ENCODE results near the gene KLHL2.

KLHL2 gene

DNA sequence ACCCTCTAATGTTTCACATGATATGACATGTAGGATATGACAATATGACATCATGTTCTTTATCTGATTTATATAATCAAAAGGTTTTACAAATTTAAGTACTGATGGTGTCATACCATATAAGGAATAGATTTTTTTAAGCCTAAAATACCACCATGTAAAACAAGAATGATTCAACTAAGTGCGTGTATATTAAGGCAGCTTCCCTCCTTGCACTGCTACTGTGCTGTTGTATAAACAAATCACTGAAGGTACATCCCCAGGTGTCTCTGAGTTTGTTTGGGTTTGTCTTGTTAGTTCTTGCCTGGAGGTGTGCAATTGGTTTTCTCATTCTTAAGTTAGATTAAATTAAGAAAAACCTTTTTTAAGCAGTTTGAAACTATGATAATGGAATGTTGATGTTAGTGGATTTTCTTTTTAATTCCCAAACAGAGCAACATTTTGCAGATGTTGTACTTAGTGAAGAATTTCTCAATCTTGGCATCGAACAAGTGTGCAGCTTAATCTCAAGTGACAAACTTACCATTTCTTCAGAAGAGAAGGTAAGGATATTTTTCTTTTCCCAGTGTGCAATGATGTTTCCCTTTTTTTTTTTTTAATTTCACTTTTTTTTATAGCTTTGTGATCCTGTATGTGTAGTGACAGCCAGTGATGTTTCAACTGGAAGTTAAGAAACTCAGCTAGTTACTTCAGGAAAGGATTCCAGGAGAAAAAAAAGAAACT lies 86.7 kb downstream of the KLHL2 start:
- no peak for DNase-seq

DNA sequence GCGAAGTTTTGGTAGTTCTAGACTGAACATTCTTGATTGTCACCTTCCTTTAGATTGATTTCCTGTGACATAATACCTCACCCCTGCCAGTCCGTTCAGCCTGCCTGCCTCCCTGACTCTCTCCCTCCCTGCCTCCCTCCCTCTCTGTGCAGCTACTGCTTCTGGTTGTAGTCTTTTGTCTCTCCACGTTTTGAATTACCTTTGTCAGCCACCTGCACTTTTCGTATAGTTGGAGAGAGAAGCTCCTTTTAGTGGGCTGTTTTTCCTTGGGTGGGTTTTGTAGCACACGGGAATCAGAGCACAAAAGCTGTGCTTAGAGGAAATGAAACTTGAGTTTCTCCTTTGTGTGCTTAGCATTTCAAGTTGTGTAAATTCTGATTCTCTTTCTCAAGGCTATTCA lies 87.5 kb downstream of the KLHL2 start:
- DNase-seq, result no peak

DNA sequence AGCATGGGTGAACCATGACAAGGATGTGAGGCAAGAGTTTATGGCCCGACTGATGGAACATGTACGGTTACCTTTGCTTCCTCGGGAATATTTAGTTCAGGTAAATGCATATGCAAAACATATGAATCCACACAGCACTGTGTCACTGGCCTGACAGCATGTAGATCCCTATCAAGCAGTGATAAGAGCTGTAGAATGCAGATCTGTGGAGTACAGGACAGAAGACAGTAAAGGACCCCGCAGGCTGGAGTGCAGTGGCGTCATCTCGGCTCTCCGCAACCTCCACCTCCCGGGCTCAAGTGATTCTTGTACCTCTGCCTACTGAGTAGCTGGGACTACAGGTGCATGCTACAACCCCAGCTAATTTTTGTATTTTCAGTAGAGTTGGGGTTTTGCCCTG lies 90.3 kb downstream of the KLHL2 start:
- DNase-seq, result no peak

DNA sequence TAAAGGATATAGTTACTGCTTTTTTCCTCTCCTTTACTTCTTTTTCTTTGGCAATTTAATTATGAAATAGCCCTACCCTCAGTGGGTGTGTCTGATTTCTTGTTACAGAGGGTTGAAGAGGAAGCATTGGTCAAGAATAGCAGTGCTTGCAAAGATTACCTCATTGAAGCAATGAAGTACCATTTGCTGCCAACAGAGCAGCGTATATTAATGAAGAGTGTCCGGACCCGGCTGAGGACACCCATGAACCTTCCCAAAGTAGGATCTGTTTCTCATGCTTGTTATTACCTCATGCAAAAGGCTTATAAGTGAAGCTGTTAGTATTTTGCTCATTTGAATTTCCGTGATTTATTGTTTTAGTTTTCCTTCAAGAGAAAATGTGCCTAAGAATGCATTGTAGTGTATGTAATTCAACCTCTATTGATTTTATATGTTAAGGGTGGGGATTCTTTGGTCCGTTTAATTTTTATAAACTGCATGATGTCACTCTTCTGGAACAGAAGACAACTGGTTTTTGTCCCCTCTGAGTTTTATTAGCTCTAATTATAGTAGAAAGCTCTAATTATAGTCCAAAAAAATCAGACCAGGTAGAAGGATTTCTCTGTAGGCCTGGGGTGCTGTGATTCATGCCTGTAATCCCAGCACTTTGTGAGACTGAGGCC lies 92.2 kb downstream of the KLHL2 start:
- no peak for DNase-seq

DNA sequence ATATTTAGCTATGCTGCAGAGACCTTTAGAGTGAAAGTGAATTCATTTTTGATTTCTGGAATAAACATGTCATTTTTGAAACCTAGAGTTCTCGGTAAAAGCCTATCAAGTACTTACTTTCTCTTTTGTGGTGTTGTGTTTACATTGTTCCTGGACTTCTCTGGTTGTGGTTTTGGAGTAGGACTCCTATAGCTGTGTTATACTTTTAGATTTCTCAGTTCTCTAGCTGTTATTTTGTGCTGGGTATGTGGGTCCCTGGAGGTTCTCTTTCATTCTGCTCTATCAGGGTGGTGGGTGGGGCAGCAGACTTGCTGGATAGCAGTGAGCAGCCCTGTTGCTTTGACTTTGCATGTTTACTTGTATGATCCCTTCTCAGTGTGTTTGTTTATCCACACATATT lies 94.5 kb downstream of the KLHL2 start:
- DNase-seq, result no peak

DNA sequence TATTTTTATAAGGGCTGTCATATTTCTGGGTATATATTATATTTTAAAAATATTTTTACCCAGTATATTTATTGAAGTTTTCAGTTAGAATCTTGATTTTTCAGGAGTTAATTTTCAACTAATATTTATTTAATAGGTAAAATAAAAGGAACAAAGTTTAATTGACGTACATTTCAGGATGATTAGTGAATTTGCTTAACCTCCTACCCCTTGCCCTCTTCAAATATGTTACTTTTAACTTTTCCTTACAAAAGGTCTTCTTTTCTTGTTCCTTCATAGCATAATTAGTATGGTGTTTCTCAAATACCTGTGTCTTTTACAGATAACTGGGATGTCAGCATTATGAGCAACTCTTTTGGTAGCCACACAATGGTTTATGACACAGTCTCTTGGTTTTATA lies 95.3 kb downstream of the KLHL2 start:
- no peak for DNase-seq

DNA sequence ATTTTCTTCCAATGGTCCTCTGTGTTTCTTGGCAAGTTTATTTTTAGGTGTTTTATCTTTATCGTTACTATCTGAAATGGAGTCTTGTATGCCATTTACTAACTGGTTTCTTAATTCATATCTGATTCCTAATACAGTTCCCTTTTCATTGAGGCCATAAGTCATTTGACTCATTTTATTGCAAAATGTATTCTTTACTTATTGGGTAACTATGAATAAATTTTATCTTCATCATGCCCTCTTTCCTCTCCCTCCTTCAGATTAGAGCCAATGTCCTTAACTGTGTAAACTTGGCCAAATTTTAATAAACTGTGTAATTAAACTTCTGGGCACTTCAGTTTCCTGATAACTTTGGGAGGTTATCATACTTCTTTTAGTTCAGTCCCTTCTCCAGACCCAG lies 100.8 kb downstream of the KLHL2 start:
- no peak for DNase-seq

DNA sequence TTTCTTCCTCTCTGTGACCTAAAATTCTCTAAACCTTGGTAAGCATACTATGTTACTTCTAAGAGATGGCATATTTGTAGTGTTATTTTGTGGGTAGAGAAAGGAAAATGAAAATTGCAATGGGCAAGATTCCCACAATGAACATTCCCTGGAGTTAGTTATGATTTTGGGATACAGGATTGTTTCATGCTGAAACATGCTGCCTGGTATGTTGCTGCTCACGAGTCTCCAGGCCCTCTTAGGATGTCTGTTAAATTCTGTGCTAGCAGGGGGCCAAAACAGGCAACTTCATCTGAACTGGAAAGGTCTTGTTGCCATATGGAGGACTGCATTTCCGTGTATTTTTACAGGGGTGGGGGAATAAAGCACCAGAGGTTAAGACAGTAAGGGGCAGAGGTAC lies 101.2 kb downstream of the KLHL2 start:
- no peak for DNase-seq

DNA sequence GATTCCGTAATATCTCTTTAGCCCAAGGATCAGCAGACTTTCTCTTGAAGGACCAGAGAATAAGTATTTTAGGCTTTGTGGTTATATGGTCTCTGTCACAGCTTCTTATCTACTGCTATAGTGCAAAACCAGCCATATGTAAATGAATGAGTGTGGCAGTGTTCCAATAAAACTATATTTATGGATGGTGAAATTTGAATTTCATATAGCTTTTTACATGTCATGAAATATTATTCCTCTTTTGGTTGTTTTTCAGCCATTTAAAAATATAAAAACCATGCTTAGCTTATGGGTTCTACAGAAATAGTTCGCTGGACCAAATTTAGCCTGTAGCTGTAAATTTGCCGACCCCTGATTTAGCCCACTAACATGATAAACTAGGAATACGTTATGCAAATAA lies 102.1 kb downstream of the KLHL2 start:
- no peak for DNase-seq

DNA sequence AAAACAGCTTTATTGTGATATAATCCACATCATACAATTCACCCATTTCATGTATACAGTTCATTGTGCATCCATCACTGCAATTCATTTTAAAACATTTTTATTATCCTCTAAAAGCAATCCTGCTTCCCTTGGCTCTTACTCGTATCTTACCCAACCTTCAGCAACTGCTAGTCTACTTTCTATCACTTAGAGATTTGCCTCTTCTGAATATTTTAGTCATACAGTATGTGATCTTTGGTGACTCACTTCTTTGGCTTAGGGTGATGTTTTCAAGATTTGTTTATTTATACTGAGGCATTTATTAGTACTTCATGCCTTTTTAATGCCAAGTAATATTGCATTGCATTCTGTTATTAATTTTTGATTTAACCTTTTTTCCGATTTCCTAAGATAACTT lies 105.1 kb downstream of the KLHL2 start:
- DNase-seq, result no peak

DNA sequence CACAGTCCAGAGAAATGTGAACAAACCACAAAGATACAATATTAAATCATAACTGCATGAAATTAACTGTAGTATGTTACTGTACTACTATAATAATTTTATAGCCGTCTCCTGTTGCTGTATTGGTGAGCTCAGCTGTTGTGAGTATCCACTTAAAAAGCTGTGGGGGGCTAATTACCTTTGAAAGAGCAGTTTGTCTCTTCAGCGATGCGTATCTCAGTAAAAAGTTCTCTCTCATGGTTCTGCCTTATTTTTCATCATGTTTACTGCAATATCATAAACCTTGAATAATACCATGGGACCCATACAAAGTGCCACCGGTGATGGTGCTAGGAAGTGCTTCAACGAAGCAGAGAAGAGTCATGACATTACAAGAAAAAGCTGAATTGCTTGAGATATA lies 111.7 kb downstream of the KLHL2 start:
- no peak for DNase-seq

DNA sequence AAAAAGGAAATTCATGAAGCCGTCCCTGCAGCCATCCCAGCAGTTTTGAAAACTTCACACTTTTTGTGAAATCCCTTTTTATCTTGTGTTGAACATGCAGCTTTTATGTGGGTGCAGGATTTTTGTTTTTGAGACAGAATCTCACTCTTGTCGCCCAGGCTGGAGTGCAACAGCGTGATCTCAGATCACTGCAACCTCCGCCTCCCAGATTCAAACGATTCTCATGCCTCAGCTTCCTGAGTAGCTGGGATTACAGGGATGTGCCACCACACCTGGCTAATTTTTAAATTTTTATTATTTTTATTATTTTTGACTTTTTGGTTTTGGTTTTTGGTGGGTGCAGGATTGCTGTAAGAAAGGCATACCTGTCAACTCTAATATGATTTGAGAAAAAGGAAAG lies 112.1 kb downstream of the KLHL2 start:
- no peak for DNase-seq

DNA sequence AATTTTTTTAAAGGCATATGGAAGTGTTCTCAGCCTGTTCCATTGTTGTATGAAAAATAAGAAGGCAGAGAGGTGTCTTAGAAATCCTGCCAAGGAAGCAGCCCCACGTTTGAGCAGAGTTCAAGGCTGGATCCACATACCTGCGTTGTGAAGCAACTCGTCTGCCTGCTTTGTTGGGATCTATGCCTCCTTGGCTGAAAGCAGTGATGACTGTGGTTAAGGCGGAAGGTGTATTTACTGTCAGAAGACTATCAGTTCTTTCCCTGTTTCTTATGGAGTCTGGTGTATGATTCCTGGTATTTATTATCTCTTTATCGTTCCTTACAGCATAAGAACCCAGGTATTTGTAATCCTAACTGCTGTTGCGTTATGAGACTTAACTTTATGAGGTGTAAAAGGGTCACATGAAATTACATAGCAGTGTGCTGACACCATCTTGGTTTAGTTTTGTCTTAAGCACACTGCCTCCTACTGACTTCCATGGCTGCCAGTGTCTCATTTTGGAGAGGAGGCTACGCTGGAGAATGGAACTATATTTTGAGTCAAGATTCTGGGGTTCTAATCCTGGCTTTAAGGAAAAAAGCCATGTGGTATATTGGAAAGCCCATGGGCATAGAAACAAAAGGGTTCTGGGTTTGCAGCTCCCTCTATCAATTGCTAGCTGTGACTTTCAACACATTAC lies 117.0 kb downstream of the KLHL2 start:
- no peak for DNase-seq

DNA sequence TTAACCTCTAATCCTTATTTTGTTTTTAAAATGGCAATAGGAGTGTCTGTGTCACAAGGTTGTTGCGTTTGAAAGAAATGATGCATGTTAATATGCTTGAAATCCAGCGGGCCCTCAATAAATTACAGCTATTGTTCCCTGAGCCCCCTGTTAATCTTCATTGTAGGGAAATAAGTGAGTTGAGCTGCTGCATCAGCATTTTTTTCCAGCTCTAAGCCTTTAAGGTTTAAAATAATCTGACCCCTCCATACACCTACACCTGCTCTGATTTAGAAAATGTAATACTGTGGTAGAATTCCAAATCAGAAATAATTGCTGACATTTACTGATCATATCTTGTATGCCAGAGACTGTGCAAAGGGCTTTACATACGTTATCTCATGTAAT lies 117.5 kb downstream of the KLHL2 start:
- DNase-seq, result no peak

DNA sequence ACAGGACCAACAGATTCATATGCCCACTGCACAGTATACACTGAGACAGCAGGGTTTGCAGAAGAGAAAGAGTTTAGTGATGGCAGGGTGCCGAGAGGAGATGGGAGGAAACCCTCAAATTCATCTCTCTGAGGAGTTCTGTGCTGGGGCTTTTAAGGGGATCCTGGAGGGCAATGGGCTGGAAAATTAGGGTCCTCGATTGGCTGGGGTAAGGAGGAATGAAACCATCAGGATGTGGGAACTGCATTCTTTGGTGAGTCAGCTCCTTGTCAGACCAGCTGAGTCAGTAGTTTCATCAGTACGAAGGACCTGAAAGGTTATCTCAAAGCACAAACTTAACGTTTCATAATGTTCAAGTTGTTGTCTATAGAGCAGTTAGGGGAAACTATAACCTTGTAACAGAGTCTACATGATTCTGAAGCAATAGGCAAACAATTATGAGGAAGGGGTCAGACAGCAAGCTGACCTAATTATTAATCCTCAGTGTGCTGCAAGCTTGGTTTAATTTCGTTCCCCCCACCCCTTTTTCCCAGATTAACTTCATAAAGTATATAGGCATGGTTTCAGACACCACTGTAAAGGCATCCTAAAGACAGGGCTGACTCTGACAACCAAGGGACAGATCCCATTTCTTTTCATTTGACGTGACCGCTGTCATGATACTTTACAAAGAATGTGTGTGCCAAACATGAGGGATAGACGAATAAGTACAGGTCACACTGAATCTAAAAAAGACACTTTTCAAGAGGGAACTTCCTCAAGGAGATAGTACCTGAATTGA lies 118.6 kb downstream of the KLHL2 start:
- DNase-seq, result no peak

DNA sequence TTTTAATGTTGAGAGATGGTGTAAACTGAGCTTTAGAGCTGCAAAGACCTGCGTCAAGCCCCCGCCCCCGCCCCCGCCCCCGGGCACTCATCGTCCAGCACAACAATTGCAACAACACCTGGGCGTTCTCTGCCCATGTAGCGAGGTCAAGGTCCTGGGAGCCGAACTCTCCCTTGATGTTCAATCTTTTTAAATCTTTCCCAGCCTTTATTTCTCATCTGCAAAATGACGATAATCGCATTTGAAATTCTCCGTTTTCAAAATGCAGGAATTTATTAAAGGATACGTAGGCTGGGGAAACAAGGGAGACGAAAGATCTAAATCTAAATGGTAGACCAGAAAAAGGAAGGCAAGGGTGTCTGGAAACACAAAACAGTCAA lies 119.5 kb downstream of the KLHL2 start:
- peak; percentile 59 for DNase-seq

DNA sequence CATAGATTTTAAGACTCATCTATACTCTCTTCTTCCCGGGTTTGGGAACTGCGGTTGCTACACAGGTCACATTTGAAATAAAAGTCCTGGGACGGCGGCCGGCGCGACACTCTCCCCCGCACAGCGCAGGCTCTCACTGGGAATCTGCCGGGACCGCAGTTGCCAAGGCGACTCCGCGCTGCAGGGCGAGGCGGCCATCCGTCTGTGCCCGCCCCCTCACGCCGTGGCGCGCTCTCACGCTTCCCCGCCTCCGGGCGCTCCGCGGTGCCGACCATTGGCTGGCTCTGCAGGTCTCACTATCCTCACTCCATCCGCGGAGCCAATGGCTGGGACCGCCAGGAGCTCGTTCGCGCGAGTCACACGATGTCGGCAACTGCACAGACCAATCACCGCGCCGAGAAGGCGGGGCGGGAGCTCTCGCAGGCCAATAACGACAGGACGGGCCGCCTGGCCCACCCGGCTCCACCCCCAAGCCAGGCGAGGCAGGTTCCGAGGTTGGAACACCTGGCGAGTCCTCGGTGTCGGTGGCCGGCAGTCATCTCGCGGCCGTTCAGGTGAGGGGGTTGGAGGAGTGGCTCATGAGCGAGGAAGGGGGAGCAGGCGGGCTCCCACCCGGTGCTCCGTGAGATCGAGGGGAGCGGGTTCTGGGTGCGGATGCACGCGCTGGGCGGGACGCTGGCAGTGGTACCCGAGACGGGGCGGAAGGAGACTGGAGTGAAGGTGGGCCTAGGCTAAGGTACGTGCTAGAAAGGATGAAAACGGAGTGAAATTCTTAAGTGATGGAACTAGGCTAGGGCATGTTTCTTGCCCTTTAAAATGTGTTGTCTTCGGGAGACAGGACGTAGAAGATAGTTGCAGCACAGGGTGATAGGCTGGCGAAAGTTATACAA lies 120.1 kb downstream of the KLHL2 start, which contains the start of gene MSMO1:
Gene MSMO1, plus strand, starts transcription at position 459 of the 890 bp plus-strand sequence. CDS start 5,702 bp downstream, outside the sequence.
- DNase-seq, result peak; percentile 99

DNA sequence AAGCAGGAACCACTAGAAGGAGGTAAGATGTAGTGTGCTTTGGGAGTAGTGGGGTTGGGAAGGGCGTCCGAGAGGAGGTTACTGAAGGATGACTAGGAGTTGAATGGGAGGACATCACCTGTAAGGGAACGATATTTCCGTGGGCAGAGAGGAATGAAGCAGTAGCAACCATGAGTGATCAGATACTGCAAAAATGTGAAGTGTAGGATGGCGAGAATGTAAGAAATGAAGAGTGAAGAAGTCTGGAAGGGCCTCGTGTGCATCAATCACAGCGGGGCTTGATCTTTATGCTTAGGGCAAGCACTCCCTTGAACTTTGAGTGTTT lies 120.7 kb downstream of the KLHL2 start:
- DNase-seq, result no peak

DNA sequence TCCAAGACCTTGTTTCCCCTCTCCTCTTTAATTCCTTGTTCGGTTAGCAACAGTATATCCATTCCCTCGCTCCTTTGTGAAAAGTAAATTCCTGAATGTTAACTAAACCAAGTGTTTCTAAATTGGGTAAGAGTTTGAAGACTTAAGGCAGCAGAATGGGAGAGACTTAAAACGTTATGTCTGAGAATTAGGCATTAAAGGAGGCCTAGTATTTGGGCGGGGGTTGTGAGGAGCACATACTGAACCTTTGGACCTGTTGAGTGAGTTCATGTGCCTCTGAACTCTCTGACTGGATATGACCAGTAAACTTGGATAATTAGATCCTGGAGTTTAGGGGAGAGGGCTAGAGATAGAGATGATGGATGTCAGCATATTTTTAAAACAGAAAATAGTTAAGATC lies 121.3 kb downstream of the KLHL2 start:
- DNase-seq, result no peak

DNA sequence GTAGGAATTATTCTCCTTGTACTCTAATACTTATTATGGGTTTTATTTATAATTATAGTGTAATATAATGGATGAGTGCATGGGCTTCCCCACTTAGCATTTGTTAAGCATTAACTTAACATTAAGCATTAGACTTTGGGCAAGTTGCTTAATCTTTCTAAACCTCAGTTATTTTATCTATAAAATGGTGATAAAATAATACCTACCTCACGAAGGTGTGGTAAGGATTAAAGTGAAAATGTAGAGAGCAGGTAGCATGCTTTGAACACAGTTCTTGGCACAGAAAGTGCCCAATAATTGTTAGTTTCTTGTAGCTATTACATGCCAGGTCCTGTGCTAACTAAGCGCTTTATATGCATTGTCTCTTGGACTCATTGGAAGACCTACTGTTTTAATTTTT lies 122.7 kb downstream of the KLHL2 start:
- no peak for DNase-seq

DNA sequence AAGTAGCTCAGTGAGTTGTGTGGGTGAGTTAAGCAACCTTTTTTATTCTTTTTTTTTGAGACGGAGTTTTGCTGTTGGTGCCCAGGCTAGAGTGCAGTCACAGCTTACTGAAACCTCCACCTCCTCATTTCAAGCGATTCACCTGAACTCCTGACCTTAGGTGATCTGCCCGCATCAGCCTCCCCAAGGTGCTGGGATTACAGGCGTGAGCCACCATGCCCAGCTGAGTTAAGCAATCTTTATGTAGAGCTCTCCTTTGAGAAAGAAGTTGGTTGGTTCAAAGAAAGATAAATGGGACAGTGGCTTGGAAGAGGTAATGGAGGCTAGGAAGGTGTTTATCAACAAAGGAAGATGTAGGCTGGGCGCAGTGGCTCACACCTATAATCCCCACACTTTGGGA lies 123.3 kb downstream of the KLHL2 start:
- no peak for DNase-seq

DNA sequence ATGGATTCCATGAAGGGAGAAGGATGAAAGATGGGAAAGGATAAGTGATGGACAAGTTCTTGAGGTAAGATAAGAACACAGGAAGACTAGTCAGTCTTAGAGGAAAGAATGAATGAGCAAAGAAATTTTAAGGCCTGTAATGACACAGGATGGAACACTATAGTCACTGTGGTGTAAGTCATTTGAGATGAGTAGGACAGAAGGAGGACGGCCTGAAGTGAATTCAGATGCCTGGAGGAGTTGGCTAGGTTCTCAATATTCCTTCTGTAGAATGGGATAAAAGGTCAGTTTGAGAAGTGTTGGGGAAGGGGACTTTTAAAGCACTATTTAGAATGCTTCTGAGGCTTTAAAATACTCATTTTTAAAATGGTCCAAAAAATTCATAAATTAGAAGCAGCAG lies 124.0 kb downstream of the KLHL2 start:
- no peak for DNase-seq

DNA sequence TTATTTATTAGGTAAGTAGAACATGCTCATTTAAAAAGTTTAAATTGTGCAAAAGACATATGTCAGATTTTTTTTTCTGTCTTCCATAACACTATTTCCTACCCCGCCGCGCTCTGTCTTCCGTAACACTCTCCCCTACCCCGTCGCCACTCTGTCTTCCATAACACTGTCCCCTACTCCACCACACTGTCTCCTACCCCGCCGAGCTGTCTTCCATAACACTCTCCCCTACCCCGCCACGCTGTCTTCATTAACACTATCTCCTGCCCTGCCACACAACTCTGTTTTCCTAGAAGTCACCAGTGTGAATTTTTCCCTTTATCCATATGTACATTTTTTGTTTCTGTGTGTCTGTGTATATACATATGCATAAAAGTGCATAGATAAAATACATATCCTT lies 124.5 kb downstream of the KLHL2 start:
- DNase-seq, result no peak
